ENCODE data around the gene SLC2A4RG.

The SLC2A4RG gene

DNA sequence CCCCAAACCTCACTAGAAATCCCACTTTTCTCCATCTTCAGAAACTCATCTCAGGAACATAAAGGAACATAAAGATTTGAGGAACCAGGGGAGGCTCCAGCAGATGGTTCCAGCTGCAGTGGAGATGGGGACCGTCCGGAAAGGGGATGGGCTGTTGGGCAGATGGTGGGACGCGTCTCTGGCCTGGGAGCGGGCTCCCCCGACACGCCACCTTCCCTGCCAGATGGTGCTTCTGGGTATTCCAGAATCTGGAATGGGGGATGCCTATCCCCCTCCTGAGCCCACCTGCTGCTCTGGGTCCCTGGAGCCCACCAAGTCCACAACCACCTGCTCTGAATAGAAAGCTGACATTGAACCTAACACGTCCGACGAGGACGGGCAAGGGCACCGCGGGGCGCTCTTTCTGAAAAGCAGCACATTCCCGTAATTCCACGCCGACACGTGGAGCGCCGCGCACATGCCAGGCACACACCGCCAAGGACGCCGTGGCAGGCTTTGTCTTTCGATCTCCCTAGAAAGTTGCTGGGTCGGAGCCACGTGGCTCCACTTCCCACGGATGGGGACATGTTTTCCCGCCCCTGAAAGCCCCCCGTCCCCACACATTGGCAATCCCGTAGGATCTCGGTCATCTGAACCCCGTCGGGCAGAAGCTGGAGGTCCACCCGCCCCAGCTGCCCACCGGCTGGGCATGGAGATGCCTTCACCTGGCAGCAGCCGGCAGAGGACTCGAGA is 27.3 kb downstream of the SLC2A4RG start:
- DNase-seq (ENCODE audit: low read depth, low spot score) = no peak
- TF ChIP-seq, protein P1, sequence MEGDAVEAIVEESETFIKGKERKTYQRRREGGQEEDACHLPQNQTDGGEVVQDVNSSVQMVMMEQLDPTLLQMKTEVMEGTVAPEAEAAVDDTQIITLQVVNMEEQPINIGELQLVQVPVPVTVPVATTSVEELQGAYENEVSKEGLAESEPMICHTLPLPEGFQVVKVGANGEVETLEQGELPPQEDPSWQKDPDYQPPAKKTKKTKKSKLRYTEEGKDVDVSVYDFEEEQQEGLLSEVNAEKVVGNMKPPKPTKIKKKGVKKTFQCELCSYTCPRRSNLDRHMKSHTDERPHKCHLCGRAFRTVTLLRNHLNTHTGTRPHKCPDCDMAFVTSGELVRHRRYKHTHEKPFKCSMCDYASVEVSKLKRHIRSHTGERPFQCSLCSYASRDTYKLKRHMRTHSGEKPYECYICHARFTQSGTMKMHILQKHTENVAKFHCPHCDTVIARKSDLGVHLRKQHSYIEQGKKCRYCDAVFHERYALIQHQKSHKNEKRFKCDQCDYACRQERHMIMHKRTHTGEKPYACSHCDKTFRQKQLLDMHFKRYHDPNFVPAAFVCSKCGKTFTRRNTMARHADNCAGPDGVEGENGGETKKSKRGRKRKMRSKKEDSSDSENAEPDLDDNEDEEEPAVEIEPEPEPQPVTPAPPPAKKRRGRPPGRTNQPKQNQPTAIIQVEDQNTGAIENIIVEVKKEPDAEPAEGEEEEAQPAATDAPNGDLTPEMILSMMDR (IDR thresholded peaks at IDR 0.05; ENCODE audit: insufficient read depth, low read length, missing control alignments) = no peak
- ChIA-PET POLR2A (no interaction called here), CTCF (interaction anchor here (0.7 to 2.1 kb wide), 6 partner anchors 9 to 170 kb away, joined by 3 to 16 read pairs (median 4); no protein-coding TSS in a partner anchor)
- no peak overlapping the region for H3K4me3 ChIP-seq (ENCODE audit: low read depth, low read length)

DNA sequence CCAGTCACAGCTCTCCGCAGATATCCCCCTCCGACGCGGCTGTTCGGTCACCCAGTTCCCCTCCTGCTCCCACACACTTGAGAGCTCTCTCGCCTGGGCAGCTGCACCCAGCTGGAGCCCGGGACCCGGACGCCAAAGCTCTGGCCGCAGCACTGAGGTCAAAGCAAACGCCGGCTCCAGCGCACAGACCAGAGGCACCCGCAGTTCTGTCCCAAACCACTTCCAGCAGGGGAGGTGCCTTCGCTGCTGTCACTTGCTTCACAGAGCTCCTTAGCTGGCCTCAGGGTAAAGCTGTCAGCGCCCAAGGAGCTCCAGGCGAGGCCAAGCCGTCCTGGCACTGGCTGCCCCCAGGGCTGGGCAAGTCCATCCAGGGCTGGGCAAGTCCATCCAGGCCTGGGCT is 27.9 kb downstream of the SLC2A4RG start:
- TF ChIP-seq, protein P1 (IDR thresholded peaks at IDR 0.05; ENCODE audit: insufficient read depth, low read length, missing control alignments) = no peak
- no peak for DNase-seq (ENCODE audit: low read depth, low spot score)
- POLR2A ChIA-PET = no interaction called here
- CTCF ChIA-PET = interaction anchor here (0.9 to 2.1 kb wide), 4 partner anchors 8 to 20 kb away, joined by 3 to 16 read pairs (median 6); no protein-coding TSS in a partner anchor
- no peak overlapping the region for H3K4me3 ChIP-seq (ENCODE audit: low read depth, low read length)

DNA sequence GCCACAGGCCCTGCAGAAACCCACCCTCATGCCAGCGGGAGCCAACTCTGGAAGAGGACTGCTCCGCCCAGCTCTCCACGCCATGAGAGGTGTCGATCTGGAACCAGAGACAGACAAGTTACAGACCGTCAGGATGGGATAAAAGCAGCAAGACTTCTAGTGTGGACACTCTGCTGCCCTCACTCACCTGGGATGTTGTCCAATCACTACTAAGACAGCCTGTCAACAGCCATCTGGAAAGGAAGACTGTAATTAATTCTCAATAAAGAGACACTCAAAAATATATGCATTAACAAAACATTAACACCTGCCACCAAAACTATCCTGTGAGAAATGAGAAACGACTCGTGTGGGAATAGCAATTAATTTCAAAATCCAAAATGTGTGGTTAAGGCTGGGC is 28.3 kb downstream of the SLC2A4RG start:
- H3K4me3 ChIP-seq (ENCODE audit: low read depth, low read length) = no peak overlapping the region
- ChIA-PET CTCF (interaction anchor here (0.9 to 1.9 kb wide), 2 partner anchors 10 to 18 kb away, joined by 3 to 7 read pairs; no protein-coding TSS in a partner anchor), POLR2A (no interaction called here)
- DNase-seq (ENCODE audit: low read depth, low spot score) = no peak
- TF ChIP-seq, protein P1 (IDR thresholded peaks at IDR 0.05; ENCODE audit: insufficient read depth, low read length, missing control alignments) = no peak

DNA sequence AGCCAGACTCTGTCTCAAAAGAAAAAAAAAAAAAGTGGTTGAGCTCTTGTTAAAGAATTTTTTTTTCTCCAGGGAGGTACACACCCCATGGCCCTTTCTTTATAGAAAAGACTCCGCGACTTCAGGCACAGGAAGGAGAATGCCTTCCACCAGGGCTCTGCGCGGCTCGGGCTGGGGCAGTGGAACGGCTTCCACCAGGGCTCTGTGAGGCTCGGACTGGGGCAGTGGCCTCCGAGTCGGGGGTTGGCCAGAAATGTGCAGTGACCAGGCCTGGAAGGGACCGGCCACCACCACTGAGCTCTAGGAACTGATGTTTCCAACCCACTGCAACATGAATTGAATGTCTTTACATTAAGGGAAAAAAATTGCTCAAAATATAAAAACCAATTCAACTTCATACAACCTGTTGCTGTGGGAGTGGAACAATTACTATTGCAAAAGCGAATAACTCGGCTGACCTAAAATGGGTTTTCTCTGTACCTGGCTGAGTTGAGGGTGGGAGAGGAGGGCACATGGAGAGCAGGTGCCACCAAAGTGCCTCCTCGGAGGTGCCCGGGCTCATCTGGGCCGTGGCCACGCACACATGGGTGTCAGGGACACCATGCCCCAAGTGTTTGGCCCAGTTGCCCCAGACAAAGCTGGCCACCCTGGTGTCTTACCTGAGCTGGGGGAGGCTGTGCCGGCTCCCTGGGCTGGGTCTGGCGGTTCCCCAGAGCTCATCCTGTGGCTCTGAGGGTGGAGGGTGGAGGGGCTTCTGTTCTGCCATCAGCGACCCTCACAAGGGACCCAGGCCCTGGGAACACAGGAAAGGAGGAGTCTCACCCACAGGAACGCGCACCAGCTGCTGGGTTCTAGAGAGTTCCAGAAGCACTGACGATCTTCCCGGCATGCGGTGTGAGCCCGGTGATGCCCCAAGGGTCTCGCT is 29.3 kb downstream of the SLC2A4RG start:
- TF ChIP-seq, protein P1 (IDR thresholded peaks at IDR 0.05; ENCODE audit: insufficient read depth, low read length, missing control alignments) = no peak
- no peak for DNase-seq (ENCODE audit: low read depth, low spot score)
- no peak overlapping the region for H3K4me3 ChIP-seq (ENCODE audit: low read depth, low read length)
- POLR2A ChIA-PET = interaction anchor here (0.6 kb wide), 1 partner anchor 74 kb away, joined by 3 read pairs; no protein-coding TSS in a partner anchor
- CTCF ChIA-PET = interaction anchor here (1.8 kb wide), 1 partner anchor 17 kb away, joined by 6 read pairs; no protein-coding TSS in a partner anchor

DNA sequence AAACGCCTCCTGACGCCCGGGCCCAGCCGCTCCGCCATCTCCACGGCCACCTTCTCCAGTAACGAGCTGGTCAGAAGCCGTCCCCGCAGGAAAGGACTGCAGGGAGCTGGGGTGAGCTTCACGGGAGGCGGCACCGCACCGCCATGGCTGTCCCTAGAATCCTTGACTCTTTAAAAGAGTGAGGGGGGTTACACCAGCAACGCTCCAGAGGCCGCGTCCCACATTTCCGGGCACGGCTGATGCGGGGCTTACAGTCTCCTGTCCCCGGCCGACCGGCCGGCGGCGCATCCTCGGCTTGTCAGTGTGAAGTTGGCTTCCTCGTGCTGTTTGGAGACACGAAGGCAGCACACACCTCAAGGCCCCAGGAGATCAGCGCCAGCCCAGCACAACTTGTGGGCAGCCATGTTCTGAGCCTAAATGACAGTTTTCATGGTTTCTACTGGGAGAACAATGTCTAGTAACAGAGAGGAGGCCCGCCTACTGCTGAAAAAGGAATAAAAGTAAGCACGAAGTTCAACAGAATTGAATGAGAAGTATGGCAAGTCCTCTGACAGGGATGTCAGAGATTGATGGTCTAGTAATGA is 30.4 kb downstream of the SLC2A4RG start:
- CTCF ChIA-PET = interaction anchor here (0.9 to 1.8 kb wide), 2 partner anchors 13 to 16 kb away, joined by 3 to 6 read pairs; no protein-coding TSS in a partner anchor
- DNase-seq (ENCODE audit: low read depth, low spot score) = no peak
- POLR2A ChIA-PET = no interaction called here
- TF ChIP-seq, protein P1 (IDR thresholded peaks at IDR 0.05; ENCODE audit: insufficient read depth, low read length, missing control alignments) = no peak
- H3K4me3 ChIP-seq (ENCODE audit: low read depth, low read length) = no peak overlapping the region
